Measurements from ENCODE around the gene UBFD1. TPM values are rescaled to one million over a fixed set of nuclear protein-coding genes. Genes with fewer than 3 reads are reported as not detected.

The UBFD1 gene
- total RNA-seq, 6 donors from 2014 or later: 30.2 to 145 (median 62.8) TPM

DNA sequence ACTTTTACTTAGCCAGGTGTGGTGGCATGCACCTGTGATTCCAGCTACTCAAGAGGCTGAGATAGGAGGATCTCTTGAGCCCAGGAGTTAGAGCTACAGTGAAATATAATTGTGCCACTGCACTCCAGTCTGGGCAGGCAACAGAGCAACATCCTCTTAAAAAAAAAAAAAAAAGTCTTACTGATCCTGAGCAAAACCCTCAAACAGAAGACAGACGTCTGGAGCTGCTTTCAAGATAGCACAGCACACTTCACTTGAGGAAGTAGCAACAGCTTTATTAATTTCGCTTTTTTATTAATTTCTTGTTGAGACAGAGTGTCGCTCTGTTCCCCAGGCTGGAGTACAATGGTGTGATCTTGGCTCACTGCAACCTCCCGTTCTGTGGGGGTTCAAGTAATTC lies 37.0 kb upstream of the UBFD1 start:
- 63 to 82% methylated on average over 4 of the region's 4 CpGs for WGBS, 2 donors
- DNase-seq: no peak
- Histone ChIP-seq H3K4me1 (peaks cover 0 to 12% (median 0%) of the 10 kb centered on the region in 4 donors), H3K27ac (peak overlapping the region in 3 of 4 donors; percentile 58 to 61 (median 61)), H3K4me3 (no peak overlapping the region), H3K27me3 (no peaks in the 10 kb centered on the region), H3K36me3 (peaks cover 0 to 37% (median 27%) of the 10 kb centered on the region in 4 donors), H3K9me3 (no peaks in the 10 kb centered on the region)
- TF ChIP-seq, protein P1, sequence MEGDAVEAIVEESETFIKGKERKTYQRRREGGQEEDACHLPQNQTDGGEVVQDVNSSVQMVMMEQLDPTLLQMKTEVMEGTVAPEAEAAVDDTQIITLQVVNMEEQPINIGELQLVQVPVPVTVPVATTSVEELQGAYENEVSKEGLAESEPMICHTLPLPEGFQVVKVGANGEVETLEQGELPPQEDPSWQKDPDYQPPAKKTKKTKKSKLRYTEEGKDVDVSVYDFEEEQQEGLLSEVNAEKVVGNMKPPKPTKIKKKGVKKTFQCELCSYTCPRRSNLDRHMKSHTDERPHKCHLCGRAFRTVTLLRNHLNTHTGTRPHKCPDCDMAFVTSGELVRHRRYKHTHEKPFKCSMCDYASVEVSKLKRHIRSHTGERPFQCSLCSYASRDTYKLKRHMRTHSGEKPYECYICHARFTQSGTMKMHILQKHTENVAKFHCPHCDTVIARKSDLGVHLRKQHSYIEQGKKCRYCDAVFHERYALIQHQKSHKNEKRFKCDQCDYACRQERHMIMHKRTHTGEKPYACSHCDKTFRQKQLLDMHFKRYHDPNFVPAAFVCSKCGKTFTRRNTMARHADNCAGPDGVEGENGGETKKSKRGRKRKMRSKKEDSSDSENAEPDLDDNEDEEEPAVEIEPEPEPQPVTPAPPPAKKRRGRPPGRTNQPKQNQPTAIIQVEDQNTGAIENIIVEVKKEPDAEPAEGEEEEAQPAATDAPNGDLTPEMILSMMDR (IDR thresholded peaks at IDR 0.05): no peak
- TF ChIP-seq EP300 (IDR thresholded peaks at IDR 0.05) (no peak), POLR2A (IDR thresholded peaks at IDR 0.05) (no peak), POLR2AphosphoS5 (IDR thresholded peaks at IDR 0.05) (no peak)
- no peak for ATAC-seq (ENCODE audit: low FRiP score in 2 of 2)

DNA sequence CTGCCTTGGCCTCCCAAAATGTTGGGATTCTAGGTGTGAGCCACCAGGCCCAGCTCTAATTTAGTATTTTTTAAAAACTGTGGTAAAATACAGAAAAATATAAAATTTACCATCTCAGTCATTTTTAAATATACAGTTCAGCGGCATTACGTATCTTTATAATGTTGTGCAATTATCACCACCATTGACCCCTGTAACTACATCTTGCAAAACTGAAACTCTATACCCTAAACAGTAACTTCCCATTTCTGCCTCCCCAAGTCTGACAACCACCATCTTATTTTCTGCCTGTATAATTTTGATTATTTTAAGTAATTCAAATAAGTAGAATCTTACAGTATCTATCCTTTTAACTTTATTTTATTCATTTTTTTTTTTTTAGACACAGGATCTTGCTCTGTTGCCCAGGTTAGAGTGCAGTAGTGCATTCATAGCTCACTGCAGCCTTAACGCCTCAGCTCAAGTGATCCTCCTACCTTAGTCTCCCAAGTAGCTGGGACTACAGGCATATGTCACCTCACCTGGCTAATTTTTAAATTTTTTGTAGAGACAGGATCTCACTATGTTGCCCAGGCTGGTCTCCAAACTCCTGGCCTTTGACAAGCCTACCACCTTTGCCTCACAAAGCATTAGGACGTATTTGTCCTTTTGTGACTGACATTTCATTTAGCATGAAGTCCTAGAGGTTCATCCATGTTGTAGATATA lies 36.3 kb upstream of the UBFD1 start:
- WGBS, 2 donors: 73 to 83% methylated on average over 3 of the region's 4 CpGs
- TF ChIP-seq EP300 (IDR thresholded peaks at IDR 0.05): no peak
- TF ChIP-seq, protein P1 (IDR thresholded peaks at IDR 0.05): no peak
- no peak for TF ChIP-seq POLR2A (IDR thresholded peaks at IDR 0.05)
- no peak for TF ChIP-seq POLR2AphosphoS5 (IDR thresholded peaks at IDR 0.05)
- peak in 1 of 2 donors; percentile 65 for ATAC-seq (ENCODE audit: low FRiP score in 2 of 2)
- DNase-seq: no peak
- H3K4me3 ChIP-seq: no peak overlapping the region
- H3K27me3 ChIP-seq: no peaks in the 10 kb centered on the region
- peaks cover 0 to 12% (median 0%) of the 10 kb centered on the region in 4 donors for H3K4me1 ChIP-seq
- H3K27ac ChIP-seq: peak overlapping the region in 3 of 4 donors; percentile 58 to 61 (median 61)
- H3K9me3 ChIP-seq: no peaks in the 10 kb centered on the region
- H3K36me3 ChIP-seq: peaks cover 0 to 38% (median 28%) of the 10 kb centered on the region in 4 donors

DNA sequence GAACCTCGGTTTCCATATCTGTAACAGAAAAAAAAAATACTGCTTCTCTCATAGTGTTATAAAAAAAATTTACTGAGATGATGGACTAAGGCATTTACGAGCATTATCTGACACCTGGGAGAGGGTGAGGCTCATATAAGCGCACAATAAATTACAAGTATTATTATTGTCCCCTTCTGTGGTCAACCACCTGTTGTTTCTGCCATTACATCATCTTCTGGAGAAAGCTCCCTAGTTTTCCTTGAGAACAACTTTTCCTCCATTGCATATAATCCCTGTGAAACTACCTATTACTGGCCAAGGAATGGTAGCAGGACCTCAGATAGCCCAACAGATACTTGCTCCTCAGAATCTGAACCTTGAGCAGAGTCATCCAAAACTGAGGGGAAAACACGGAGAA lies 35.6 kb upstream of the UBFD1 start:
- H3K27ac ChIP-seq: no peak overlapping the region
- TF ChIP-seq POLR2AphosphoS5 (IDR thresholded peaks at IDR 0.05) (no peak), POLR2A (IDR thresholded peaks at IDR 0.05) (no peak), EP300 (IDR thresholded peaks at IDR 0.05) (no peak)
- TF ChIP-seq, protein P1 (IDR thresholded peaks at IDR 0.05): no peak
- peaks cover 0 to 12% (median 0%) of the 10 kb centered on the region in 4 donors for H3K4me1 ChIP-seq
- peaks cover 0 to 42% (median 28%) of the 10 kb centered on the region in 4 donors for H3K36me3 ChIP-seq
- WGBS, 2 donors: 96% methylated on average over 4 of the region's 4 CpGs
- ATAC-seq (ENCODE audit: low FRiP score in 2 of 2) (no peak), DNase-seq (no peak)
- no peaks in the 10 kb centered on the region for H3K27me3 ChIP-seq
- H3K9me3 ChIP-seq: no peaks in the 10 kb centered on the region
- H3K4me3 ChIP-seq: no peak overlapping the region

DNA sequence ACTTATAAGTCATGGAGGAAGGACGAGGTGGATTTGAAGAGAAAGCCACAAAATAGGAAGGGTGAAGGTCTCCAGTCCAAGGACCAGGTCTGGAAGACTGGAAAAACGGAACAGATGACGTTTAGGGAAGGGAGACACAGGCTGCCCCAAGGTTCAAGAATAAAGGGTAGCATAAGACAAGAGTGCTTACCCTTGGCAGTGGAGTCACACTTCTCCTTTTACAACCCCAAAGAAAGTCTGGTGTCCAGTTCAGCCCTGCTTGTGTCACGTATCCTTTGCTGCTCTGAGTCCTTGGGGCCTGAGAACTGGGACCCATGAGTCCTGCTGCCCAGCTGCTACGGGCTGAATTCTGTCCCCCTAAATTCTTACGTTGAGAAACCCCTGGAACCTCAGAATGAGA lies 34.2 kb upstream of the UBFD1 start:
- H3K27ac ChIP-seq: peak overlapping the region in 2 of 4 donors; percentile 5 to 7
- TF ChIP-seq POLR2AphosphoS5 (IDR thresholded peaks at IDR 0.05) (no peak), EP300 (IDR thresholded peaks at IDR 0.05) (no peak), POLR2A (IDR thresholded peaks at IDR 0.05) (no peak)
- TF ChIP-seq, protein P1 (IDR thresholded peaks at IDR 0.05): no peak
- H3K4me1 ChIP-seq: peaks cover 0 to 9% (median 0%) of the 10 kb centered on the region in 4 donors
- ATAC-seq (ENCODE audit: low FRiP score in 2 of 2) (peak in 1 of 2 donors; percentile 28), DNase-seq (no peak)
- WGBS, 2 donors: 93 to 95% methylated on average over 6 of the region's 6 CpGs
- no peaks in the 10 kb centered on the region for H3K9me3 ChIP-seq
- H3K4me3 ChIP-seq: no peak overlapping the region
- H3K27me3 ChIP-seq: no peaks in the 10 kb centered on the region
- H3K36me3 ChIP-seq: peaks cover 0 to 55% (median 32%) of the 10 kb centered on the region in 4 donors

Measured in upper lobe of left lung (tissue), 6 donors.